HEK293 (cell line): ENCODE data around the gene ADCY1.

Experiments
- CTCF ChIA-PET: fragments of 350-600 bp; formaldehyde crosslinking; extraction: SDS; loops from one replicate; lab custom pipeline; 2021; ENCODE audit warnings: antibody characterized with exemption; lab: Yijun Ruan, JAX
- POLR2A ChIA-PET: fragments of 300-600 bp; formaldehyde crosslinking; extraction: SDS; loops from one replicate; lab custom pipeline; 2020; ENCODE audit warnings: antibody characterized with exemption, inconsistent platforms; lab: Yijun Ruan, JAX
- H3K27ac ChIP-seq: fragments of 200-500 bp; sonication (Bioruptor generic); 2 replicates; pipeline ENCODE4 v1.5.1; 2014; ENCODE audit warnings: low read depth, low read length, control low read depth, inconsistent platforms; ENCODE audit errors: extremely low read depth
- H3K36me3 ChIP-seq, 2 experiments: fragments of 200-500 bp in 1 of 2; sonication (Bioruptor generic) in 1 of 2; 1 replicate in 1 of 2; 2 replicates in 1 of 2; pipeline ENCODE4 v1.5.1; 2014 to 2017; ENCODE audit warnings: inconsistent platforms in 2 of 2, low read length in 2 of 2; ENCODE audit not compliant: control insufficient read depth in 2 of 2, insufficient read depth in 1 of 2
- H3K4me1 ChIP-seq: fragments of 200-500 bp; sonication (Bioruptor generic); 2 replicates; pipeline ENCODE4 v1.5.1; 2014; ENCODE audit warnings: mild to moderate bottlenecking, low read length, inconsistent platforms; ENCODE audit not compliant: control insufficient read depth, insufficient read depth
- H3K4me3 ChIP-seq: 2 replicates; pipeline ENCODE4 v1.5.1; 2011; ENCODE audit warnings: low read depth, mild to moderate bottlenecking, control low read depth, low read length, moderate library complexity
- H3K9me3 ChIP-seq: fragments of 200-500 bp; sonication (Bioruptor generic); 2 replicates; pipeline ENCODE4 v1.5.1; 2014; ENCODE audit warnings: low read depth, low read length, inconsistent platforms; ENCODE audit not compliant: control insufficient read depth, insufficient read depth
- GFI1B ChIP-seq: fragments of 450-650 bp; formaldehyde crosslinking; IDR thresholded peaks from 2 replicates; pipeline ENCODE4 v1.5.1; 2016; ENCODE audit warnings: missing biosample characterization, missing genetic modification characterization
- INSM2 ChIP-seq: fragments of 450-650 bp; formaldehyde crosslinking; IDR thresholded peaks from 2 replicates; pipeline ENCODE4 v1.5.1; 2016; ENCODE audit warnings: missing biosample characterization, missing genetic modification characterization
- OVOL3 ChIP-seq: fragments of 450-650 bp; formaldehyde crosslinking; IDR thresholded peaks from 2 replicates; pipeline ENCODE4 v1.5.1; 2016; ENCODE audit warnings: missing biosample characterization, missing genetic modification characterization
- PRDM4 ChIP-seq: fragments of 450-650 bp; formaldehyde crosslinking; IDR thresholded peaks from 2 replicates; pipeline ENCODE4 v1.5.1; 2017; ENCODE audit warnings: missing biosample characterization, missing genetic modification characterization
- SP3 ChIP-seq: fragments of 450-650 bp; formaldehyde crosslinking; IDR thresholded peaks from 2 replicates; pipeline ENCODE4 v1.5.1; 2016; ENCODE audit warnings: missing biosample characterization, missing genetic modification characterization
- ZBTB26 ChIP-seq: fragments of 450-650 bp; formaldehyde crosslinking; optimal IDR thresholded peaks from 2 replicates; pipeline ENCODE3; 2016; ENCODE audit warnings: missing biosample characterization, mild to moderate bottlenecking, missing genetic modification characterization
- ZBTB49 ChIP-seq: fragments of 450-650 bp; formaldehyde crosslinking; IDR thresholded peaks from 2 replicates; pipeline ENCODE4 v1.5.1; 2016; ENCODE audit warnings: missing biosample characterization, missing genetic modification characterization, low read depth
- ZFP3 ChIP-seq: fragments of 450-650 bp; formaldehyde crosslinking; IDR thresholded peaks from 2 replicates; pipeline ENCODE4 v1.5.1; 2016; ENCODE audit warnings: low read depth, missing biosample characterization, missing genetic modification characterization
- ZNF19 ChIP-seq: fragments of 450-650 bp; formaldehyde crosslinking; IDR thresholded peaks from 2 replicates; pipeline ENCODE4; 2016; ENCODE audit warnings: missing biosample characterization, missing genetic modification characterization, low read depth
- ZNF239 ChIP-seq: fragments of 450-650 bp; formaldehyde crosslinking; IDR thresholded peaks from 2 replicates; pipeline ENCODE4 v1.5.1; 2016; ENCODE audit warnings: missing biosample characterization, missing genetic modification characterization
- ZNF341 ChIP-seq: fragments of 450-650 bp; formaldehyde crosslinking; IDR thresholded peaks from 2 replicates; pipeline ENCODE4; 2016; ENCODE audit warnings: low read depth, missing biosample characterization, missing genetic modification characterization
- ZNF37A ChIP-seq: fragments of 450-650 bp; IDR thresholded peaks from 2 replicates; pipeline ENCODE4 v1.5.1; 2018; ENCODE audit warnings: missing biosample characterization, missing genetic modification characterization
- ZNF394 ChIP-seq: fragments of 450-650 bp; formaldehyde crosslinking; IDR thresholded peaks from 2 replicates; pipeline ENCODE4 v1.5.1; 2016; ENCODE audit warnings: missing biosample characterization, missing genetic modification characterization, mild to moderate bottlenecking, moderate library complexity, borderline replicate concordance
- ZNF501 ChIP-seq: fragments of 450-650 bp; formaldehyde crosslinking; IDR thresholded peaks from 2 replicates; pipeline ENCODE4 v1.5.1; 2016; ENCODE audit warnings: missing biosample characterization, missing genetic modification characterization
- ZNF558 ChIP-seq: fragments of 450-650 bp; formaldehyde crosslinking; IDR thresholded peaks from 2 replicates; pipeline ENCODE4 v1.5.1; 2016; ENCODE audit warnings: missing biosample characterization, missing genetic modification characterization
- ZNF560 ChIP-seq: fragments of 450-650 bp; formaldehyde crosslinking; IDR thresholded peaks from 2 replicates; pipeline ENCODE4 v1.5.1; 2017; ENCODE audit warnings: missing biosample characterization, missing genetic modification characterization, borderline replicate concordance
- ZNF707 ChIP-seq: fragments of 450-650 bp; formaldehyde crosslinking; IDR thresholded peaks from 2 replicates; pipeline ENCODE4 v1.5.1; 2016; ENCODE audit warnings: missing biosample characterization, missing genetic modification characterization
- ZNF843 ChIP-seq: fragments of 450-650 bp; formaldehyde crosslinking; IDR thresholded peaks from 2 replicates; pipeline ENCODE4 v1.5.1; 2016; ENCODE audit warnings: missing biosample characterization, missing genetic modification characterization
- ZSCAN23 ChIP-seq: fragments of 450-650 bp; formaldehyde crosslinking; IDR thresholded peaks from 2 replicates; pipeline ENCODE4 v1.5.1; 2016; ENCODE audit warnings: missing biosample characterization, missing genetic modification characterization

ADCY1 gene

GRCh38 chr7:45696476-45696875 is 122.3 kb downstream of the ADCY1 start:
- POLR2A ChIA-PET = interaction anchor here (0.6 kb wide), 1 partner anchor 9 kb away, joined by 5 read pairs; no protein-coding TSS in a partner anchor
- no peak for TF ChIP-seq ZNF843
- no peak for TF ChIP-seq ZNF560 (tag by site-specific recombination)
- TF ChIP-seq INSM2 (tag by site-specific recombination) = no peak
- TF ChIP-seq ZBTB49 = no peak
- TF ChIP-seq ZFP3 (tag by site-specific recombination) = no peak
- TF ChIP-seq ZNF501 = no peak

GRCh38 chr7:45697576-45698136 is 123.5 kb downstream of the ADCY1 start:
- CTCF ChIA-PET = no interaction called here
- TF ChIP-seq SP3 (tag by site-specific recombination) (no peak), ZNF394 (tag by site-specific recombination) (no peak), PRDM4 (tag by site-specific recombination) (no peak), ZNF558 (tag by site-specific recombination) (no peak), OVOL3 (tag by site-specific recombination) (no peak), ZNF707 (tag by site-specific recombination) (no peak), ZNF239 (tag by site-specific recombination) (no peak), ZSCAN23 (tag by site-specific recombination) (no peak), ZNF37A (tag by site-specific recombination) (no peak), ZNF341 (tag by site-specific recombination) (no peak), ZBTB26 (no peak), ZNF19 (tag by site-specific recombination) (no peak), GFI1B (tag by site-specific recombination) (no peak)
- Histone ChIP-seq H3K27ac (no peak overlapping the region), H3K4me3 (no peak overlapping the region), H3K36me3 (no peaks in the 10 kb centered on the region), H3K4me1 (no peaks in the 10 kb centered on the region), H3K9me3 (no peaks in the 10 kb centered on the region)
- POLR2A ChIA-PET = no interaction called here

More at GRCh38 chr7:45696476-45696875, 122.3 kb downstream of the ADCY1 start:
- Histone ChIP-seq H3K4me3 (no peak overlapping the region), H3K36me3 (peaks cover 0 to 6% of the 10 kb centered on the region in 2 experiments; a peak in 1 of 3 replicates), H3K9me3 (no peaks in the 10 kb centered on the region), H3K27ac (no peak overlapping the region), H3K4me1 (no peaks in the 10 kb centered on the region)
- CTCF ChIA-PET = interaction anchor here (0.5 kb wide), 1 partner anchor 13 kb away, joined by 4 read pairs; no protein-coding TSS in a partner anchor
